Measurements from ENCODE around the gene APH1B.

DNA sequence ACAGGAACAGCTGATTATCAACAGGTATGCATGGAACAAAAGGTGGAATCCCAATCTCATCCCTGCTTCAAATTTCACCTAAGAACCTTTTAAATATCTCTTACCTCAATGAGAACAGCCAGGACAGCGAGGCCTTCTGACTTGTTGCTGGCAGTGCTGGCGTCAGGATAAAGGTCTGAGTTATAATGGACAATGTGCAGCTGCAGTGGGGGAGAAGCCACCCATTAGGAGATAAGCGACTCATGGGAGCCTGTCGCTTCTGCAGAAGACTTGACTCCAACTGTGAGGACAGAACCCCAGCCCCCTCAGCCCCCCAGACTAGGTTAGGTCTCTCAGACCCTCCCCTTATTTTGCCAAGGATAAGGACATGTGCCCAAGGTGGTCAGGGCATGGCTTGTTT, 64.5 kb downstream of the APH1B start:
- TF ChIP-seq CTCF (IDR thresholded peaks at IDR 0.05) = no peak
- TF ChIP-seq EP300 (IDR thresholded peaks at IDR 0.05) = no peak

Measured in ovary (tissue), 3 donors.